Activated naive CD8-positive, alpha-beta T cell treated with anti-CD3 and anti-CD28 coated beads, Interleukin-2, amount 10 ng/mL, durations not matched to agents 7 days and 5 days (primary cell): ENCODE data around the gene ARHGAP30. TPM values are rescaled to one million over a fixed set of nuclear protein-coding genes. Genes with fewer than 3 reads are reported as not detected.

Source experiments
- ATAC-seq: fragments of 150-1000 bp; cut with Tn5 transposase; one replicate; pipeline ENCODE4 v1.10.0; 2021; ENCODE audit warnings: low read depth, moderate library complexity
- POLR2A ChIA-PET: fragments of 350-600 bp; sonication (Branson Sonifier 250); formaldehyde crosslinking; loops from one replicate; lab custom pipeline; 2021; ENCODE audit warnings: antibody characterized with exemption; lab: Charles Lee
- DNase-seq: peaks from one replicate; pipeline ENCODE4 v3.0.0; 2021
- H3K27ac Mint-ChIP-seq: one replicate; pipeline ENCODE4 v1.8.0; 2022; ENCODE audit warnings: mild to moderate bottlenecking, mixed read lengths
- H3K27me3 Mint-ChIP-seq: one replicate; pipeline ENCODE4 v1.8.0; 2022; ENCODE audit warnings: mild to moderate bottlenecking, moderate library complexity, mixed read lengths
- H3K36me3 Mint-ChIP-seq: one replicate; pipeline ENCODE4 v1.8.0; 2021; ENCODE audit warnings: mild to moderate bottlenecking, mixed read lengths
- H3K4me1 Mint-ChIP-seq: one replicate; pipeline ENCODE4 v1.8.0; 2021; ENCODE audit warnings: mixed read lengths
- H3K4me3 Mint-ChIP-seq: one replicate; pipeline ENCODE4 v1.8.0; 2022; ENCODE audit warnings: mild to moderate bottlenecking, moderate library complexity, mixed read lengths
- H3K9me3 Mint-ChIP-seq: one replicate; pipeline ENCODE4 v1.8.0; 2021; ENCODE audit warnings: mixed read lengths
- total RNA-seq, 2 experiments: library from RNA; stranded (reverse); gene quantifications; one replicate each; pipeline ENCODE4 v1.2.3, GENCODE V29; 2021

ARHGAP30 gene
- total RNA-seq, 2 experiments from 2014 or later: 260 to 273 TPM

DNA sequence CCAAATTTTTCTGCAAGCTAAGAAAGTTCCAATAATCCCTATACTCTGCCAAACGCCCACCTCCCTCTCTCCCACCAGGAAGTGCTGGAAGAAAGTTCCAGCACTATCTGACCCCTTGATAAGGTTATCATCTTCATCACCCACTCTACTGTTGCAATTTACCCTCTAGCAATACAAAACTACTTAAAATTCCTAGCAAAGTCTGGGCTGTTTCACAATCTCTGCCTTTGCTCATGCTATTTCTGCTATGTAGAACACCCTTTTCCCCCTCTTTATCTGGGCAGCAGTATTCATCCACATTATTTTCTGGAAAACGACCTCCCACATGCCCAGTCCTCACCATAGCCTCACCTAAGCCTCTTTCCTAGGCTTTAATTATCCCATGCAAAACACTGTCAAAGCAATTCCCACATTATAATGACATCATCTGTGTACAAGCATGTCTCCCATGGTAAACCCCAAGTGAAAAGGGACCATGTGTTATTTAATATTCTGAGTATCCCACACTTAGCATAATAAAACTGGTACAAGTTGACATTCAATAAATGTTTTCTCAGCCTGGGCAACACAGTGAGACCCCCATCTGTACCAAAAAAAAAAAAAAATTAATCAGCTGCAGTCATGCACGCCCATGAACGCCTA is 60.7 kb downstream of the ARHGAP30 start:
- H3K9me3 Mint-ChIP-seq: no peaks in the 10 kb centered on the region
- H3K27me3 Mint-ChIP-seq: no peaks in the 10 kb centered on the region
- POLR2A ChIA-PET: no interaction called here
- no peaks in the 10 kb centered on the region for H3K36me3 Mint-ChIP-seq
- H3K4me1 Mint-ChIP-seq: peaks cover 16% of the 10 kb centered on the region
- no peak overlapping the region for H3K4me3 Mint-ChIP-seq
- no peak for ATAC-seq
- DNase-seq: no peak
- no peak overlapping the region for H3K27ac Mint-ChIP-seq

DNA sequence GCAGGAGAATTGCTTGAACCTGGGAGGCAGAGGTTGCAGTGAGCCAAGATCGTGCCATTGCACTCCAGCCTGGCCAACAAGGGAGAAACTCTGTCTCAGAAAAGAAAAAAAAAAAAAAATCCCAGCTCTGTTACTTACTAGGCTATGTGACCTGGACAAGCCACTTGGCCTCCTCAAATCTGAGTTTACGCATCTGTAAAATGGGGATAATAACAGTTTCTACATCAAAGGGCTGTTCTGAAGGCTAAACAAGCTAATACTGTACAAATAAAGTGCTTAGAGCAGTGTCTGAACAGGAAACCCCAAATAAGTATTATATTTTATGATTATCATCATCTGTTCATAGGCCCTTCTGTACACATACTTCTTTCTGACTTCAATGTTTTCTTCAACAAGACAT is 62.3 kb downstream of the ARHGAP30 start:
- DNase-seq (no peak), ATAC-seq (no peak)
- POLR2A ChIA-PET: no interaction called here
- H3K9me3 Mint-ChIP-seq: no peaks in the 10 kb centered on the region
- H3K4me1 Mint-ChIP-seq: peaks cover 6% of the 10 kb centered on the region
- no peak overlapping the region for H3K27ac Mint-ChIP-seq
- no peaks in the 10 kb centered on the region for H3K36me3 Mint-ChIP-seq
- H3K4me3 Mint-ChIP-seq: no peak overlapping the region
- no peaks in the 10 kb centered on the region for H3K27me3 Mint-ChIP-seq

DNA sequence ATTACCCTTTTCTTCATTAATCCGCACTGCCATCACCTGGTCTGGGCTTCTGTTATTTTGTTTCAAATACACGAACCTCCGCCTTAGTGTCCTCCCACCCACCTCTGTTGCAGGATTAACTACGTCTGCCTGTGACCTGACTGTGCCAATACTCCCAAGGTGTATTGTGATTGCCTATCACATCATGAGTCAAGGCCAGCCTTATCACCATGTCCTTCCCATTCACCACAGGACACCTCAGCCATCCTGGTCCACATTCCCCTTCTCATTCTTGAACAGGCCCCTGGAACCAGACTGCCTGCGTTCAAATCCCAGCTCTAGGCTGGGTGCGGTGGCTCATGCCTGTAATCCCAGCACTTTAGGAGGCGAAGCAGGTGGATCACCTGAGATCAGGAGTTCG is 63.1 kb downstream of the ARHGAP30 start:
- Mint-ChIP-seq H3K27ac (no peak overlapping the region), H3K36me3 (no peaks in the 10 kb centered on the region), H3K9me3 (no peaks in the 10 kb centered on the region), H3K4me3 (no peak overlapping the region), H3K27me3 (no peaks in the 10 kb centered on the region), H3K4me1 (peaks cover 1% of the 10 kb centered on the region)
- POLR2A ChIA-PET: interaction anchor here (1.7 kb wide), 1 partner anchor 32 kb away, joined by 4 read pairs; the partner anchor contains the start of gene TSTD1
- ATAC-seq (no peak), DNase-seq (no peak)

DNA sequence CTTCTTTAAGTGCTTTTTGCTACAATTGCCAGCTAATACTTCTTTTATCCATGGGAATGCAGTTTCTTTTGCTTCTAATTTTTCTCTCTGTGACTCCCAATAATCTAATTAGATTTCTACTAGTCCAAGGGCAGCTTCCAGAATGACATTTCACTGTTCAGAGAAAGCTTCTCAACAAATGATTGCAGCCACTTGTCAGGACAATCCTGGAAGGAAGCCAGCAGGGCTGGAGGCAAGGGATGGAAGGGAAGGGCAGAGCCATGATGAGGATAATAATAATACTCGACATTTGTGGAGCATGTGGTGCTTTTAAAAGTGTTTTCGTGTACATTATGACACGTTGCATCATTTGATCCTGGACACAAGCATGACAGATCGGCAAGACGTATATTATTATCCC is 68.2 kb downstream of the ARHGAP30 start:
- Mint-ChIP-seq H3K27ac (no peak overlapping the region), H3K27me3 (no peaks in the 10 kb centered on the region), H3K4me1 (peaks cover 4% of the 10 kb centered on the region), H3K4me3 (no peak overlapping the region), H3K9me3 (no peaks in the 10 kb centered on the region), H3K36me3 (peaks cover 11% of the 10 kb centered on the region)
- POLR2A ChIA-PET: interaction anchor here (1.3 kb wide), 1 partner anchor 12 kb away, joined by 3 read pairs; no protein-coding TSS in a partner anchor
- ATAC-seq (no peak), DNase-seq (no peak)

DNA sequence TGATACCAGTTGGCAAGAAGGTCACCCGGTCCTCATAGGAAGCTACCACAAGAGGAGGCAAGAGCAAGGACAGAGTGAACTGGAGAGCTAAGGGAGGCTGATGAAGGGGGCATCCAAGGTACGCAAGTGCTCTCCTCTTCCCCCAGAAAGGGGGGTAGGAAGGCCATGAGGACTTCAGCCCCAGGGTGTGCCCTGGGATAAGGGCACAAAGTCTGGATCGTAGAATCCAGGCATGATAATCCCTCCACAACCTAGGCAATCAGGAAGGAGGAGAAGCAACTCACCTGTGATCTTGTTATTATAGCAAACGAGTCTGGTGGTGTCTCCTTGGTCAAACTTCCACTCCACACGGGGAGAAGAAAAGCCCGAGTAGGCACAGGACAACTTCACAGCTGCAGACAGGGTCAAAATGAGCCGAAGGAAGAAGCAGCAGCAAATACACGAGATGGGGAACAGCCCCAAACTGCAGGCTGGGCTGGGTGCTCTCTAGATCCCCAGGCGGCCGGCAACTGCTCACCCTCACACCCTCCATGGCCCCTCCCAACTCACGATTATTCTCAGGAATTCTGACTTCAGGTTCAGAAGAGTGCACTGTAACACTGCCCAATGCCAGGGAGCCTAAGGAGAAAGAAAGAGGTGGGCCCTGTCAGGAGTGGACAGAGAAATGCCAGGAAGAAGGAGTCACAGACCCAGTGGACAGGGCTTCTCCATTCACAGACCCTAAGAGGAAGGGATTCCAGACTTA is 68.8 kb downstream of the ARHGAP30 start:
- no peak overlapping the region for H3K27ac Mint-ChIP-seq
- DNase-seq: no peak
- H3K4me1 Mint-ChIP-seq: peaks cover 6% of the 10 kb centered on the region
- no peak for ATAC-seq
- no peaks in the 10 kb centered on the region for H3K27me3 Mint-ChIP-seq
- H3K36me3 Mint-ChIP-seq: peaks cover 11% of the 10 kb centered on the region
- no peaks in the 10 kb centered on the region for H3K9me3 Mint-ChIP-seq
- H3K4me3 Mint-ChIP-seq: no peak overlapping the region
- POLR2A ChIA-PET: interaction anchor here (0.8 to 1.3 kb wide), 2 partner anchors 13 to 97 kb away, joined by 3 to 4 read pairs; no protein-coding TSS in a partner anchor

DNA sequence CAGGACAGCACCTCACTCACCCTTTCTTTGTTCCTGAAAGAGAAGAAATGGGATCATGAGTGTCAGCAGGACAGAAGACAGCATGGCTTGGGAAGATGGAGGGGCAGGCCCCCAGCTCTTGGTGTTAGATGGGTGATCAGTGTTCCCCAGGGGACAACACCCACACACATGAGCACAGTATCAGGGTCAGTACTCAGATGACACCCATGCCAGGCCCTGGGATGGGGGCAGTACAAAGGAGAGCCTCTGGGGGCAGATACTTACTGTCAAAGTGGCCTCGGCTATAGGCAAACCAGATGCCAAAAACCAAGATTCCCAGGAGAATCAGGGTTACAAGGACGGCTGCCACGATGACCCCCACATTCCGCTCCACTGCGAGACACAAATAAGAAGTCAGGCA is 70.3 kb downstream of the ARHGAP30 start:
- Mint-ChIP-seq H3K36me3 (peaks cover 11% of the 10 kb centered on the region), H3K27ac (no peak overlapping the region), H3K4me3 (no peak overlapping the region), H3K9me3 (no peaks in the 10 kb centered on the region), H3K27me3 (no peaks in the 10 kb centered on the region), H3K4me1 (peaks cover 7% of the 10 kb centered on the region)
- ATAC-seq: no peak
- no peak for DNase-seq
- POLR2A ChIA-PET: interaction anchor here (1.2 kb wide), 1 partner anchor 98 kb away, joined by 3 read pairs; no protein-coding TSS in a partner anchor

DNA sequence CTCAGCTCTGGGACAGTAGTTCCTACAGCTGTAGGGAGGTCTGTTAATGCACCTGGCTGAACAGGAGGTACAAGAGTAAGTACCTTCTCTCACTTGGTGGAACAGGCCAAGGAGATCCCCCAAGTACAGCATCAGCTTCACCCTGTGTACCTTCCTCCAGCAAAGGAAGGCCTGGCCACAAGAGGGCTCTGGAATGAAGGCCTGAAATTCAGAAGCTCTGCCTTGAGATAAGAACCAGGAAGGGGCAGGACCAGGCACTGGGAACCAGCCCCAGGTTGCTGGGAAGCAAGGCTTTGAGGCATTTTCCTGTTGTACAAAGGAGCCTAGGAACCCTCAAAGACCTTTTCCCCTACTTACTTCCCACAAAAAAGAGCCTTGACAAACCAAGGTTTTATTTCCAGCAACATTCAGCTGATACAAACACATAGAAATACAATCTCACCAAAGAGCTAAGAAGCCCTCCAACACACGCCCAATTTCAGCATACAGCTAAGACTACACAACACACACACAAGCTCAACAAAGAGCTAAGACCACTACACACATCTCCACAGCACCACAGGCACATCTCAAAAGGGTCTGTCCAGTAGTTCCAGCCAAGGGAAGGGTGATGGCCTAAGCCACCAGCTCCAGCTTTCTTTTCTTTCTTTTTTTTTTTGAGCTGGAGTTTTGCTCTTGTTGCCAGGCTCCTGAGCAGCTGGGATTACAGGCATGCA is 72.2 kb downstream of the ARHGAP30 start:
- Mint-ChIP-seq H3K27me3 (peaks cover 3% of the 10 kb centered on the region), H3K27ac (peak overlapping the region; percentile 57), H3K4me1 (peaks cover 7% of the 10 kb centered on the region), H3K4me3 (no peak overlapping the region), H3K9me3 (no peaks in the 10 kb centered on the region), H3K36me3 (peaks cover 11% of the 10 kb centered on the region)
- ATAC-seq (peak; percentile 83), DNase-seq (no peak)
- POLR2A ChIA-PET: interaction anchor here (0.6 to 2.3 kb wide), 7 partner anchors 10 to 101 kb away, joined by 3 to 22 read pairs (median 3); partner anchors contain the start of genes KLHDC9, TSTD1 and USF1

Other genes starting within 250 kb of the ARHGAP30 start
- gene CD244, start 207.0 kb downstream of the ARHGAP30 start, total RNA-seq: 1 to 10 TPM; 6.0 to 7.8 TPM
- not detected for gene ITLN1, start 184.7 kb downstream of the ARHGAP30 start, total RNA-seq
- gene ITLN2, start 115.1 kb downstream of the ARHGAP30 start, total RNA-seq: not detected
- 10 to 100 TPM; 28.5 to 35.9 TPM for gene F11R, start 48.7 kb downstream of the ARHGAP30 start, total RNA-seq
- 10 to 100 TPM; 81.7 to 84.9 TPM for gene TSTD1, start 30.9 kb downstream of the ARHGAP30 start, total RNA-seq
- gene USF1, start 23.9 kb downstream of the ARHGAP30 start, total RNA-seq: 10 to 100 TPM; 93.0 to 96.3 TPM
- not detected for gene NECTIN4, start 19.7 kb upstream of the ARHGAP30 start, total RNA-seq
- 1 to 10 TPM; 1.2 TPM for gene KLHDC9, start 28.5 kb upstream of the ARHGAP30 start, total RNA-seq
- 10 to 100 TPM; 54.1 to 62.3 TPM for gene PFDN2, start 48.1 kb upstream of the ARHGAP30 start, total RNA-seq
- 10 to 100 TPM; 44.7 to 49.3 TPM for gene NIT1, start 48.2 kb upstream of the ARHGAP30 start, total RNA-seq
- gene DEDD, start 62.8 kb upstream of the ARHGAP30 start, total RNA-seq: 10 to 100 TPM; 39.8 to 40.3 TPM
- 10 to 100 TPM; 95.9 to 98.1 TPM for gene UFC1, start 84.1 kb upstream of the ARHGAP30 start, total RNA-seq
- gene USP21, start 89.6 kb upstream of the ARHGAP30 start, total RNA-seq: 10 to 100 TPM; 40.7 to 46.8 TPM
- gene PPOX, start 96.5 kb upstream of the ARHGAP30 start, total RNA-seq: 10 to 100 TPM; 47.0 to 53.0 TPM
- gene B4GALT3, start 107.6 kb upstream of the ARHGAP30 start, total RNA-seq: 10 to 100 TPM; 54.5 to 54.8 TPM
- 1 to 10 TPM; 2.5 to 3.5 TPM for gene ADAMTS4, start 129.2 kb upstream of the ARHGAP30 start, total RNA-seq
- 10 to 100 TPM; 80.6 to 92.8 TPM for gene NDUFS2, start 132.5 kb upstream of the ARHGAP30 start, total RNA-seq
- gene FCER1G, start 145.4 kb upstream of the ARHGAP30 start, total RNA-seq: 10 to 100 TPM; 18.9 to 22.1 TPM
- gene APOA2, start 153.7 kb upstream of the ARHGAP30 start, total RNA-seq: not detected
- 10 to 100 TPM; 13.7 to 17.4 TPM for gene TOMM40L, start 156.2 kb upstream of the ARHGAP30 start, total RNA-seq
- not detected for gene NR1I3, start 168.3 kb upstream of the ARHGAP30 start, total RNA-seq
- gene PCP4L1, start 188.9 kb upstream of the ARHGAP30 start, total RNA-seq: 1 to 10 TPM in 1 of 2 experiments, under 1 TPM in 1; 0.91 to 1.1 TPM
- 1 to 10 TPM; 8.4 to 9.5 TPM for gene MPZ, start 240.1 kb upstream of the ARHGAP30 start, total RNA-seq
- gene SDHC, start 244.5 kb upstream of the ARHGAP30 start, total RNA-seq: 100 to 1,000 TPM; 148 to 150 TPM